GM15510 (cell line): ENCODE results near the gene CYP4F12.

Source experiments
- POLR2A ChIP-seq: IDR thresholded peaks from 3 replicates; pipeline ENCODE4 v1.6.1; 2011; ENCODE audit warnings: borderline replicate concordance; ENCODE audit not compliant: insufficient read length; ENCODE audit errors: extremely low read depth

Gene CYP4F12

DNA sequence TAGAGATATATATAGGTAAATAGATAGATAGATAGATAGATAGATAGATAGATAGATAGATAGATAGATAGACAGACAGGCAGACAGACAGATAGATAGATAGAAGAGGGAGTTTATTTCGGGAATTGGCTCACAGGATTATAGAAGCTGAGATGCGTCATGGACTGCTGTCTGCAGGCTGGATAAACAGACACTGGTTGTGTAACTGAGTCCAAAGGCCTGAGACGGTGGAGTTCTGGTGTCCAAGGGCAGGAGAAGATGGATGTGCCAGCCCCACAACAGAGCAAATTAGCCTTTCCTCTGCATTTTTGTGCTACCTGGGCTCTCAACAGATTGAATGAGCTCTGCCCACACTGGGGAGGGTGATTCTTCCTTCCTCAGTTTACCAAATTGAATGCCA, 29.5 kb upstream of the CYP4F12 start:
- no peak for TF ChIP-seq POLR2A

DNA sequence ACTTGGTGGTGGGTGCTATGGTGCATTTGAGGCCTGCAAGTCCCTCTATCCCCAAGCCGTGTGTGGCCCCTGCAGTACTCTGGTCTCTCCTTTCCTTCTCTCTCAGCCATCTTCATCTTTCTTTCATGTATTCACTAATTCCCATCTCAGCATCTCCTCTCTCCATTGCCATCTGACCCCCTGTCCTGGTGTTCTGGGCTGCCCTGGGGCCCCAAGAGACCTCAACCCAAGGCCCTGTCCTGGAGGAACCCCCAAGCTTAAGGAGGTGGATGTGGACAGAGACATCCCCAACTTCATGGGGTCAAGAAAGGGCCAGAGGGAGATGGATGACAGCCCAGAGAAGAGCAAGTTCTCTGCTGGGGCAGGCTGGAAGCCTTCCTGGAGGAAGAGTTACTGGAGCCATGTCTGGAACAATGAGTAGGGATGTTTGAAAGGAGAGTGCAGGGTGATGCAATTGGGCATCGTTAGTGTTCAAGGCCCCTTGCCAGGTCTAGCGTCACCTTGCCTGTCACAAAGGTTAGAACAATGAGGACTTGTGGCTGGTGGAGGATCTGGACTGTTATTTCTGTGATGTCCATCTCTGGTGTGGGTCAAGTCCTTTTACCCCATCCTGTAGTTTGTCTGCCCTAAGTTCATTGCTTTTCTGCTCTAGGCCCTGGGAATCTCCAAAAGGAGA, 28.7 kb upstream of the CYP4F12 start:
- TF ChIP-seq POLR2A: no peak

DNA sequence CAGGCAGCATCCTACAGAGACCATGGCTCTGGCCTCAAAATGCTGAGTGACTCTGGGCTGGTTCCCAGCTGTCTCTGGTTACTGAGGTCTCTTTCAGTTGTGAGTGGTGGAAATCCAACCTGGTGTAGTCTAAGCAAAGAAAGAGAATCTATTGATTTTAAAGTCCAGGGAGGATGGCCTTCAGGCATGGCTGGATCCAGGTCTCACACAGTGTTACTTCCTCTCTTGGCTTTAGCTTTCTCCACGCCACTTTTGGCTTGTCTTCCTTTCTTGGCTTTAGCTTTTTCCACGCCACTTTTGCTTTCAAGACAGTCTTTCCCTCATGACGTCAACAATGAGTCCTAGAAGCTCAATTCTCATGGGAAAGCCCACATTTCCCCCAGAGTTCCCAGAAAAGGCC, 28.1 kb upstream of the CYP4F12 start:
- no peak for TF ChIP-seq POLR2A

DNA sequence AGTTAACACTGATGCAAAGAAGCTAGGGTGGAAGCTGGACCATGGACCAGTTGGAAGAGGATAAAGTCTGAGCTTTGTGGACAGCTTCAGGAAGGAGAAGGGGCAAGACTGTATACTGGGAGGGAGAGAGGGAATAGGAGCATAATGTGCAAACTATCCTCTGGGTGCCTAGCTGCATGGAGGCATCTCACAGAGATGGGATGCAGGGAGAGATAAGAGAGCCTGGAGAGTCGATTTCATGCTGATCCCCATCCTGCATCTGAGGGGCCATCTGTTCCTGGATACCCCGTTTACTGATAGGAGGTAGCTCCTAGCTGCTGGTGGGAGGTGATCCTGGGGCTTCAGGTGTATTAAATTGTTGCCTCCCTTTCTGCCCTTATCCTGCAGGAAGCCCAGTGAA, 23.4 kb upstream of the CYP4F12 start:
- TF ChIP-seq POLR2A: no peak

DNA sequence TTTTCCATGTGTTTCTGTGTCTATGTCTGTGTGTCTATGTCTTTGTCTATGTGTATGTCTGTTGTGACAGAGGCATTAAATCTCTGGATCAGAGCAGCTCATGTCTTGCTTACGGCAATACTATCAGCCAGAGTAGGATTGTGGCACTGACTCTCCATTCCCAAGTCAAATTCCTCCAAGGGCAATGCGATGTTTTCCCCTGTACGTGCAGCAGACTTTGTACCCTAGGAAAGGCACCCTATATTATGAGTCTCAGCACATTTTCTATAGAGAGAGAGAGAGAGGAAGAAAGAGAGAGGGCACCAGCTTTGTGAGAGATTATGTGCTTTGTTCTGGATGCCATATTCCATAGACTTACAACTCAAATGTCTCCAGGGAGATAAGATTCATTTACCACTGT, 21.1 kb upstream of the CYP4F12 start:
- no peak for TF ChIP-seq POLR2A

DNA sequence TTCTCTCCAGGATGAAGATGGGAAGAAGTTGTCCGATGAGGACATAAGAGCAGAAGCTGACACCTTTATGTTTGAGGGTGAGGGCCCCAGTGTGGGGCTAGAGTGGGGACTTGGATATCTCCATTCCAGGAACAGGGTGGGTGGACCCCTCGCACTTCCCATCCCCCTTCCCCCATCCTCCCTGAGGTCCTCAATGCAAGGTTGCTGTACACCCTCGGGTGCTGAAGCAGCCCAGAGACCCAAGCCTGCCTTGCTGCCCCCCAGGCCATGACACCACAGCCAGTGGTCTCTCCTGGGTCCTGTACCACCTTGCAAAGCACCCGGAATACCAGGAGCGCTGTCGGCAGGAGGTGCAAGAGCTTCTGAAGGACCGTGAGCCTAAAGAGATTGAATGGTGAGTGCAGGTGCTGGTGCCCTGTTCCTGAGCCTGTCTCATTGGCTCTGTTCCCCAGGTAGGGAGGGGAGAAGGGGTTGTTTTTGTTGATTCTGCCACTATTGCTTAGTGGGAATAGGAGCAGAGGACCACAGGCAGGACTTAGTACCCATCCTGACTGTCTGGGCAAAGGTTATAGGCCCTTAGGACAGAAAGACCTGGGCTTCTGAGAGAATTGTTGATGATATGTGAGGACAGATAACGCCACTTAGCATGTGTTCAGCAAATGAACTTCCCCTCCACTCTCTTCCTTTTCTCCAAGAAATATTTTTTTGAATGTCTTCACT, 20.2 kb upstream of the CYP4F12 start:
- no peak for TF ChIP-seq POLR2A

DNA sequence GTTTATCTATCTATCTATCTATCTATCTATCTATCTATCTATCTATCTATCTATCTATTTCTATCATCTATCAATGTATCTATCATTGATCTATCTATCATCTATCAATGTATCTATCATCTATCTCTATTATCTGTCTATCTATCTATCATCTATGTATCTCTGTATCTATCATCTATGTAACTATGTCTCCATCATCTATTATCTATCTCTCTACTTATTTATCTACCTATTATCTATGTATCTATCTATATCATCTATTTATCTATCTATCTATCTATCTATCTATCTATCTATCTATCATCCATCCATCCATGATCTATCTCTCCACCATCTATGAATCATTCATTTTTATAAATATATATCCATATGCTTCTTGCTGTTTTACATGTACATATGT, 16.4 kb upstream of the CYP4F12 start:
- no peak for TF ChIP-seq POLR2A

DNA sequence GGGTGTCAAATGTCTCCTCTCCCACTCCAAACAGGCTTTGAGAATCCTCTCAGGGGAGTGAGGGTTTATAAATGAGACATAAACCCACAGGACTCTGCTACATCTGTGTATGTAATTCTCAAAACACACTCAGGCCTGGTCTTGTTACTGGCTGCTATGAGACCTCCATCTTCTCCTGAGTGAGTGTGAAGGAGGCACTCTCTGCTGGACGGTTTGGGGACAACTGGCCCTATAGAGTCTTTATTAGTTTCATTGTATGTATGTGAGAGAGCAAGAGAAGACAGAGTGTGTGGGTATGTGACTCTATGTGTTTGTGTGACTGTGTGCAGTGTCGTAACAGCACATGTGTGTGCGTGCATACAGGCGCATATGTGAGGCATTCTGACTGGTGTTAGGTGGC, 9.6 kb upstream of the CYP4F12 start:
- TF ChIP-seq POLR2A: no peak

DNA sequence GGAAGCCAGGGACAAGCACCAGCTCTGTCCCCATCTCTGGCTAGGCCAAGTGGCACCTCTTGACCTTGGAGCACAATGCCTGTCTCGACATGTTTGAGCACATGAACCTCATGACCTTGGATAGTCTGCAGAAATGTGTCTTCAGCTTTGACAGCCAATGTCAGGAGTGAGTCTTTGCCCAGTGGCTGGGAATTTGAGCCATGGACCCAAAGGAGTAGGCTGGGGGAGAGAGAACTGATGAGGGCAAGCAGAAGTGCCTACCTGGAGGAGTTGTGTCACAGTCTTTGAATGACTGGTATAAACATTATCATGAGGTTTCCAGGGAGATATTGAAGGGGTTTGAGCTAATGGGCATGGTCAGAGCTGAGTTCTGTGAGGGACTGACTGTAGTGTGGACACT, 6.7 kb upstream of the CYP4F12 start:
- no peak for TF ChIP-seq POLR2A

DNA sequence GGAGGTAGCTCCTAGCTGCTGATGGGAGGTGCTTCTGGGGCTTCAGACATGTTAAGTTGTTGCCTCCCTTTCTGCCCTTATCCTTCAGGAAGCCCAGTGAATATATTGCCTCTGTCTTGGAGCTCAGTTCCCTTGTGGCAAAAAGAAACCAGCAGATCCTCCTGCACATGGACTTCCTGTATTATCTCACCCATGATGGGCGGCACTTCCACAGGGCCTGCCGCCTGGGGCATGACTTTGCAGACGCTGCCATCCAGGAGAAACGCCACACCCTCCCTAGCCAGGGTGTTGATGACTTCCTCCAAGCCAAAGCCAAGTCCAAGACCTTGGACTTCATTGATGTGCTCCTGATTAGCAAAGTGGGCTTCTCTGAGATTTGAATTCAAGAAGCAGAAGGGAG, 6.0 kb upstream of the CYP4F12 start:
- TF ChIP-seq POLR2A: no peak

DNA sequence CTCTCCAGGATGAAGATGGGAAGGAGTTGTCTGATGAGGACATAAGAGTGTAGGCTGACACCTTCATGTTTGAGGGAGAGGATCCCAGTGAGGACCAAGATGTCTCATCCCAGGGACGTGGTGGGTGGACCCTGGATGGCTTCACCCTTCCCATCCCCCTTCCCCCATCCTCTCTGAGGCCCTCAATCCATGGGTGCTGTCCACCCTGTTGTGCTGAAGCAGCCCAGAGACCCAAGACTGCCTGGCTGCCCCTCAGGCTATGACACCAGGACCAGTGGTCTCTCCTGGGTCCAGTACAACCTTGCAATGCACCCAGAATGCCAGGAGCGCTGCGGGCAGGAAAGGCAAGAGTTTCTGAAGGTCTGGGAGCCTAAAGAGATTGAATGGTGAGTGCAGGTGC, 3.4 kb upstream of the CYP4F12 start:
- TF ChIP-seq POLR2A: no peak

DNA sequence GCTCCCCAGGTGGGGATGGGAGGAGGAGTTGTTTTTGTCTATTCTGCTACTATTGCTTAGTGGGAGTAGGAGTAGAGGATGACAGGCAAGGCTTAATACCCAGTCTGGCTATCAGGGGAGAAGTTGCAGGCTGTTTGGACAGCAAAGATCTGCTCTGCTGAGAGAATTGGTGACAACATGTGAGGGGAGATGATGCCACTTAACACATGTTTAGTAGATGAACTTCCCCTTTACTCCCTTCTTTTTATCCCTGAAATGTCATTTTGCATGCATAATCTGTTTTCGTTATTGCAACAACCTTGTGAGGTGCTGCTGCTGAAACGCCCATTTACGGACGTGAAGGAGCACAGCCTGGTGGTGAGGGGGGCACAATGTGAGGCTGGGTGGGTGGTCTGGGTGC, 3.0 kb upstream of the CYP4F12 start:
- no peak for TF ChIP-seq POLR2A

DNA sequence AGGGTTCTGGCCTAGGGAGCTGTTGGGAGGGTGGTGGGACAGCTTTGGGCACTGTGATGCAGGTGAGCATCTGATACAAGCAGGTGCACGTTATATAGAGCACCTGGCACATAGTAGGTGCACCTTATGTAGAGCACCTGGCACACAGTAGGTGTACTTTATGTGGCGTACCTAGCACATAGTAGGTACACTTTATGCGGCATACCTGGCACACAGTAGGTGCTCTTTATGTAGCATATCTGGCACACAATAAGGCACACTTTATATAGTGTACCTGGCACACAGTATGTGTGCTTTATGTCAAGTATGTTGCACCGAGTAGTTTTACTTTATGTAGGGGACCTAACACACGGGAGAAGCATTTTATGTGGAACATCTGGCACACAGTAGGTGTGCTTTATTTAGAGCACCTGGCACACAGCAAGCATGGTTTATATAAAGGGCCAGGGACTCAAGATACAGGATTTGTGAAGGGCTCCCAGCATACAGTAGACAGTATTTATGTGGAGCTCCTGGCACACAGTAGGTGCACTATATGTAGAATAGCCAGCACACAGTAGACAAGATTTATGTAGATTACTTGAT, 1.6 kb upstream of the CYP4F12 start:
- TF ChIP-seq POLR2A: no peak

DNA sequence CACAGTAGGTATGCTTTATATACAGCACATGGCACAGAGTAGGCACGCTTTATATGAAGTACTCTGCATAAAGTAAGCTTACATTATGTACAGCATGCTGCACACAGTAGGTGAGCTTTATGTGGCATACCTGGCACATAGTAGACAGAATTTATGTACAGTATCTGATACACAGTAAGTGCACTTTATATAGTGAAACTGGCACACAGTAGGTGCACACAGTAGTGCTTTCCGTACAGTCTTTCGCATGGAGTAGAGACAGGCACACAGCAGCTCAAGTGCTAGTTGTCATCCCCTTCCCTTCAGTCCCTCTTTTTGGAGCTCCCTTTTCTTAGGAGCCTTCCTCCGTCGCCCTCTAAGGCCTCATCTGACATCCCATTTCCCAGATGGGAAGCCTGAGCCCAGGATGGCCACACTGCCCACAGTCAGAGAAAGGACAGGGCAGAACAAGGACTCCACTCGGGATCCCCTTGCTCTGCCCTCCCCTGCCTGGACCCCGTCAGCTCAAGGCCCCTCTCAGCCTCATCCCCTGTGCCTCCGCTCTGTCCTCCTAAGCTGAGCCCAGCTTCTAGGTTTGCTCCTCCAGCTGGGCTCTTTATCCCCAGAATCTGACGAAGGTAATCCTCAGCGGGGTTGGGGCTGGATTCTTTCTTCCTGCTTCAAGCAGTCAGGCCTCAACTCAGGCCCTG, 852 bp upstream of the CYP4F12 start:
- no peak for TF ChIP-seq POLR2A

DNA sequence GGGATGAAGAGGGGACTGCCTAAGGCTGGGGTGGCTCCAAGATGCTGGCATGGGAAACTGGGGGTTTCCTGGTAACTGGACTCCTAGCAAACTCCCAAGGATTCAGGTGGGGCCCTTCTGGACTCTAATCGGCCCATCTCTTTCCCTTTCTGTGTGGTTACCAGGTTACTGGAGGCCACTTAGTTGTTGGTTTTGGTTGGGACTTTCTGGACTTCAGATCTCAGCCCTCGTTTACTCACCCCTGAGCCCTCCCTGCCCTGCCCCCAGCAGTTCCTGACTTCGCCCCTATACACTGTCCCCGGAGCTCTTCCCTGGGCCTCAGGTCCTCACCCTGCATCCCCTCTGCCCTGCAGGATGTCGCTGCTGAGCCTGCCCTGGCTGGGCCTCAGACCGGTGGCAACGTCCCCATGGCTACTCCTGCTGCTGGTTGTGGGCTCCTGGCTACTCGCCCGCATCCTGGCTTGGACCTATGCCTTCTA, 328 bp downstream of the CYP4F12 start:
- no peak for TF ChIP-seq POLR2A
